Subcutaneous adipose tissue (tissue), 4 donors: ENCODE measurements around the gene RIPOR3. TPM values are rescaled to one million over a fixed set of nuclear protein-coding genes. Genes with fewer than 3 reads are reported as not detected.

ENCODE experiments used
- total RNA-seq, 4 donors: library from RNA; depleted of rRNA; stranded (reverse); fragments of >200 nt; gene quantifications; one replicate each; pipeline ENCODE4 v1.1.0, GENCODE V29; 2016
- TF ChIP-seq, protein P1 (sequence below): fragments of 450-650 bp; IDR thresholded peaks from one replicate; pipeline ENCODE4 v1.5.1; 2016; ENCODE audit warnings: low read depth, mild to moderate bottlenecking, control low read depth, antibody characterized with exemption, moderate library complexity

The RIPOR3 gene
- total RNA-seq, 4 donors from 2014 or later, result 8.8 to 63.0 (median 37.3) TPM

DNA sequence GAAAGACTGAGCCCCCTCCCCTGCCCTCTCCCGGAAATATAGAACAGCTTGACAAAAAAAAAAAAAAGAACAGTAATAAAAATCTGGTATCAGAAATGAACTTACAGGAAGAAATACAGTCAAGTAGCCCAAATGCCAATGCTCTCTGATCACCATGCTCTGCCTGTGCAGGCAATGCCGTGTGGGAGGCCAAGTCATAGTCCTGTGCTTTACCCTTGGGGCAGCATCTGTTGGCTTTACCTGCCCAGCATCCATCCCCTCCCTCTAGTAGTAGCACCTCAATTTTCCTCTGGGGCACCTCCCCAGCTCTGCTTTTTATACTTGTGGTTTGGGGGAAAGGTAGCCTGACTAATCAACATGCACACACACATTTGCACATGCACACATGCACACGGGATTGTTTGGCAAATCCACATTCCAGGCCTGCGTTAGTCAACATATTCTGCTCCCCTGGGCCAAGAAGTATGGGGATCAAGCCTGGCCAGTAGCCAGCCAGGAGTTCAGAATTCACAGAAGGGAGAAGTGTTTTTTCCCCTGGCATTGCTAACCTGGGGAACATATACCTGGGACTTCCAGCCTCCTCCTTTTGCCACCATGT is 70.2 kb downstream of the RIPOR3 start:
- TF ChIP-seq, protein P1, sequence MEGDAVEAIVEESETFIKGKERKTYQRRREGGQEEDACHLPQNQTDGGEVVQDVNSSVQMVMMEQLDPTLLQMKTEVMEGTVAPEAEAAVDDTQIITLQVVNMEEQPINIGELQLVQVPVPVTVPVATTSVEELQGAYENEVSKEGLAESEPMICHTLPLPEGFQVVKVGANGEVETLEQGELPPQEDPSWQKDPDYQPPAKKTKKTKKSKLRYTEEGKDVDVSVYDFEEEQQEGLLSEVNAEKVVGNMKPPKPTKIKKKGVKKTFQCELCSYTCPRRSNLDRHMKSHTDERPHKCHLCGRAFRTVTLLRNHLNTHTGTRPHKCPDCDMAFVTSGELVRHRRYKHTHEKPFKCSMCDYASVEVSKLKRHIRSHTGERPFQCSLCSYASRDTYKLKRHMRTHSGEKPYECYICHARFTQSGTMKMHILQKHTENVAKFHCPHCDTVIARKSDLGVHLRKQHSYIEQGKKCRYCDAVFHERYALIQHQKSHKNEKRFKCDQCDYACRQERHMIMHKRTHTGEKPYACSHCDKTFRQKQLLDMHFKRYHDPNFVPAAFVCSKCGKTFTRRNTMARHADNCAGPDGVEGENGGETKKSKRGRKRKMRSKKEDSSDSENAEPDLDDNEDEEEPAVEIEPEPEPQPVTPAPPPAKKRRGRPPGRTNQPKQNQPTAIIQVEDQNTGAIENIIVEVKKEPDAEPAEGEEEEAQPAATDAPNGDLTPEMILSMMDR, result no peak

DNA sequence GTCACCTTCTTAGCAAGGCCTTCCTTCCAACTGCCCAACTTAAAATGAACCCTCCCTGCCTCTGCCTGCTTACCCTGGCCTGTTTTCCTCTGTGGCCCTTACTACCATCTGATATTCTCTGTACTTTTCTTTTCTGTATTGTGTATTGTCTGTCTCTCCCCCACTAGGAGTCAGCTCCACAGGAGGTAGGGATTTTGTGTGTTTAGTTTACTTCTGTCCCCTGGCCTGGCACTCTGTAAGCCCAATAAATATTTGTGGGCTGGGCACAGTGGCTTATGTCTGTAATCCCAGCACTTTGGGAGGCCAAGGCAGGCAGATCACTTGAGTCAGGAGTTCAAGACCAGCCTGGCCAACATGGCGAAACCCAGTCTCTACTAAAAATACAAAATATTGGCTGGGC is 72.8 kb downstream of the RIPOR3 start:
- TF ChIP-seq, protein P1, result no peak

DNA sequence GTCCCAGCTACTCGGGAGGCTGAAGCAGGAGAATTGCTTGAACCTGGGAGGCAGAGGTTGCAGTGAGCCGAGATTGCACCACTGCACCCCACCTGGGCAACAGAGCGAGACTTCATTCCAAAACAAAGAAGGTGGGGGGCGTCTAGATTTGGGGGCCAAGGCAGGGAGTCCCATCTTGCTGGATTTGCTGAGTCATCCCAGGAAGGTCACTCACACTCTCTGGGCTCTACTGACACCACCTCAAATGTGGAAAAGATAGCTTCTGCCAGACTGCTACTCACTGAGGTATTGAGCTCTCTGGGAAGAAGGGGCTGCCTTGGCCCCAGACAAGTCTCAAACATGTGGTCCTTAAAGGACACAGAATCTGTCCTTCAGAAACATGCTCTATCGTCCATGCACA is 74.3 kb downstream of the RIPOR3 start:
- TF ChIP-seq, protein P1, result no peak

DNA sequence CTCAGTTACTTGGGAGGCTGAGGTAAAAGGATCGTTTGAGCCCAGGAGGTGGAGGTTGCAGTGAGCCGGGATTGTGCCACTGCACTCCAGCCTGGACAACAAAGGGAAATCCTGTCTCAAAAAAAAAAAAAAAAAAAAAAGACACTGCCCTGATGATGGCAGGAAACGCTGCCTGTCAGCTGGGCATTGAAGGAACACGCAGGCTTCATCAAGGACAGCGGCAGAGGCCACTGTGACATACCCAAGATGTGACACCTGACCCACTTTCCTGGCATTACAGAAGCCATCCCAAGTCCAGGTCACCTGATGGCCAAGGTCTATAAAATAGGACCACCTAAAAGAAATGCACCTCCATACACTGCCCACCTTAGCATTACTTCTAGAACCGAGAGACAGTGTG is 75.9 kb downstream of the RIPOR3 start:
- TF ChIP-seq, protein P1, result no peak

DNA sequence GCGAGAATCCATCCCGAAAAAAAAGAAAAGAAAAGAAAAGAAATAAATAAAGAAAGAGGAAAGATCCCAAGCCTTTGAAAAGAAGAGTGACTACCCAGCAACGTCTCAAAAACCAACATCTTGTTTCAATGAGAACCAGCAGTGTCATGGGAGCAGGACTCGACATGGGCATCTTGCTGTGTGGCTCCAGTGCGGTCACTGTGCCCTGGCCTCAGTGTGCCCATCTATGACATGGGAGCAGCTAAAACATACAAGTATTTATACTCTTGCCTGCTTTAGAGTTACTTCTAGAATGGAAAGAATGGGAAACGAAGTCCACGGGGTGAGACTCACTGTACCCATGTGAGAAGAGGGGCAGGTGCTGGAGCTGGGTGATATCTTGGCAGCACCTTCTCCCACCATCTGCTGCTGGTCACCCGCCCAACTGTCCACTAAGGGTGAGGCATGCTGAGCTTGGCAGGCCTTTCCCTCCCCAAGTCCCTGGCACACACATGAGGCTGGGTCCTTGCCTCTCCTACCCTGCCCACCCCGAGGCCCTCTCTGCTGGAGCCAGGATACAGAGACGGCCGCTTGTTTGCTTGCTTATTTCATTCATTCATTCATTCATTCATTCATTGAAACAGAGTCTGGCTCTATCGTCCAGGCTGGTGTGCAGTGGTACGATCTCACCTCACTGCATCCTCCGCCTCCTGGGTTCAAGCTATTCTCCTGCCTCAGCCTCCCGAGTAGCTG is 77.7 kb downstream of the RIPOR3 start:
- TF ChIP-seq, protein P1, result no peak

DNA sequence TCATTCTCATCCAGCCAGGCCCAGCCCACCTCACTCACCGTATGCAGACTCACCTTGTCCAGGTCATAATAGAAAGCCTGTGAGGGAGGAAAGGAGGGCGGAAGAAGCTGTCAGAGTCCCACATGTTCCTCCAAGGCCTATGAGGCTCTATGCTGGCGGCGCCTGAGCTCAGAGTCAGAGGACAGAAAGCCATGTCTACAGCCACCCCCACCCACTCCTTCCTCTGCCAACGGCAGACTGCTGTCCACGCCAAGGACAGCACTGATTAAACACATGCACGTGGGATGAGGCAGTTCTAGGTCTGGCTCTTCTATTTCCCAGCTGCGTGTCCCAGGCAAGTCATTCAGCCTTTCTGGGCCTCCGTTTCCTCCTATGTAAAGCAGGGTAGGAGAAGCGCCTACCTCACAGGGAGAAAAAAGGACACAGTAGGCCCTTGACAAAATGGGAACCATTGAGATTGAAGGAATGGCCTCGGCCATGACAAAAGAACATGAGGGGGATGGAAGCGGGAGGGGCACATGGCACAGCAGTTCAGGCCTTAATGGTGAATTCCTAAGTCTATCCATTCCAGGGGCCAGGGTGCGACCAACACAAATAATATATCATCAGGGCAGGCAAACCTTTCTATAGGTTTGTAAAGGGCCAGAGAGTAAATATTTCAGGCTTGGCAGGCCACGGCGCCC is 80.1 kb downstream of the RIPOR3 start:
- TF ChIP-seq, protein P1, result no peak

DNA sequence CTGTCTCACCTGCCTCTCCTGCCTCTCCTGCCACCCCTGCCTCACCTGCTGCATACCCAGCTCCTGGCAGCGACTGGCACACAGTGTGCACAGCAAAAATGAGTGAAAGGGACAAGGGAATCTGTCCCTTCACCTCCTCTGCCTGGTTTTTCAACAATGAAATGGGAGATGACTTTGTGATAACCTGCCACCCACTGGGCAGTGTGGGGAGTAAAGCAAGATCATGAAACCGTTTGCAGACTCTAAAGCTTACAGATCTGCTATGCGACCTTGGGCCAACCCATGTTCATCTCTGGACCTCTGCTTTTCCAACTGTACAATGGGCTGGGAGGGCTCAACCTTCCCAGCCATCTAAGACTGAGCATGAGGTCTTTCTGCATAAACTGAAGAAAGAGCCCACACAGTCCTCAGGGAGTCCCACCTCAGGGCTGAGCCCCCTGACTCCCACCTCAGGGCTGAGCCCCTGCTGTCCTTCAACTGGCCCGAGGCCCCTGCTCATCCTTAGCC is 81.1 kb downstream of the RIPOR3 start:
- TF ChIP-seq, protein P1, result no peak
